Smooth muscle cell of the coronary artery (primary cell): ENCODE measurements around the gene RNF25. TPM values are rescaled to one million over a fixed set of nuclear protein-coding genes. Genes with fewer than 3 reads are reported as not detected.

ENCODE experiments used
- total RNA-seq: library from RNA; depleted of rRNA; stranded (reverse); fragments of >200 nt; gene quantifications from 2 replicates; pipeline ENCODE4 v1.2.3, GENCODE V29; 2014; ENCODE audit warnings: low replicate concordance

Gene RNF25, protein sequence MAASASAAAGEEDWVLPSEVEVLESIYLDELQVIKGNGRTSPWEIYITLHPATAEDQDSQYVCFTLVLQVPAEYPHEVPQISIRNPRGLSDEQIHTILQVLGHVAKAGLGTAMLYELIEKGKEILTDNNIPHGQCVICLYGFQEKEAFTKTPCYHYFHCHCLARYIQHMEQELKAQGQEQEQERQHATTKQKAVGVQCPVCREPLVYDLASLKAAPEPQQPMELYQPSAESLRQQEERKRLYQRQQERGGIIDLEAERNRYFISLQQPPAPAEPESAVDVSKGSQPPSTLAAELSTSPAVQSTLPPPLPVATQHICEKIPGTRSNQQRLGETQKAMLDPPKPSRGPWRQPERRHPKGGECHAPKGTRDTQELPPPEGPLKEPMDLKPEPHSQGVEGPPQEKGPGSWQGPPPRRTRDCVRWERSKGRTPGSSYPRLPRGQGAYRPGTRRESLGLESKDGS
- 30.5 and 31.3 TPM in 2 replicates for total RNA-seq

DNA sequence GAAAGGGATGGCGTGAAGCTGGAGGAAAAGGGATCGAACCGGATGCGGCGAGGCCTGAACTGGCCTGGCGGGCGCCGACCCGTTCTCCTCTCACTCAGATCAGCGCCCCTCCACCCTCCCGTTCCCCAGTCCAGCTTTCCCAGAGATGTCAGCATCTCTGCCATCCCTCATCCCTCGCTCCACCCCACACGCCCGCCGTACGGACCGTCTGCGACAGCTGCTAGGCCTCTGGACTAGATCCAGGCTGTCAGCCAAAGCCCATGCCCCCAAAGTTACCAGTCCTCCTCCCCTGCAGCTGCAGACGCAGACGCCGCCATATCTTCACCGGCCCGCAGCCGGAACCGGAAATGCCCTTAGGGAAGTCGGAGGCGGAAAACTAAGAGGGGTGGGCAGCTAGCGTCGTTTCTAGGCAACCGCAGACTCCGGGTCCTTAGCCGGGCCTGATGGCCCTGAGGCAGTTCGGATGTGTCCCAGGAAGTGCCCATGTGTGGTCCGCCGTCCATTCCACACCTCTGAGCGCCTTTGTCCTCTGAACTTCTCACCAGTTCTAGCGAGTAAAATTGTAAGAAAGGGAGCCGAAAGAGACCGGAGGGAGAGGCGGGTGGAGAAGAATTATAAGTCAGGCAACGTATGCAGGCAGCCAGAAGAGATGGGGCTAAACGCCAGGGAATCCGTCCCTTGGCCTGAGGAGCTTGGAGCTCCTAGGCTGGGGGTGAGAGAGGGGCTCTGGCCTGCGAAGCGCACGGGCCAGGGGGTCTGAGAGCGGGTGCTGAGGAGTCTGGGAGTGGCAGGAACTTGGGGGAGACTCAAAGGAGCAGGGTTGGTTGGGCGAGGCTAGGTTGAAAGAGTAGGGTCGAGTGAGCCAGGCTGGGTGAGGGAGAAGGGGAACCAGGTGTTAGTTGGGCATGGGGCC is at the start of gene RNF25, which contains the start of gene STK36:
Gene RNF25, minus strand, starts transcription at position 349 of the 913 bp plus-strand sequence. Its CDS starts 32 bp downstream, at position 317.
Gene STK36, plus strand, starts transcription at position 433 of the 913 bp plus-strand sequence. CDS start 744 bp downstream, outside the sequence.

GRCh38 chr2:218710687-218711549 is 39.1 kb upstream of the RNF25 start, which contains the start of gene TTLL4:
Gene TTLL4 (plus strand): TSS chr2:218710835. CDS start chr2:218737677, 26,842 bp downstream.

DNA sequence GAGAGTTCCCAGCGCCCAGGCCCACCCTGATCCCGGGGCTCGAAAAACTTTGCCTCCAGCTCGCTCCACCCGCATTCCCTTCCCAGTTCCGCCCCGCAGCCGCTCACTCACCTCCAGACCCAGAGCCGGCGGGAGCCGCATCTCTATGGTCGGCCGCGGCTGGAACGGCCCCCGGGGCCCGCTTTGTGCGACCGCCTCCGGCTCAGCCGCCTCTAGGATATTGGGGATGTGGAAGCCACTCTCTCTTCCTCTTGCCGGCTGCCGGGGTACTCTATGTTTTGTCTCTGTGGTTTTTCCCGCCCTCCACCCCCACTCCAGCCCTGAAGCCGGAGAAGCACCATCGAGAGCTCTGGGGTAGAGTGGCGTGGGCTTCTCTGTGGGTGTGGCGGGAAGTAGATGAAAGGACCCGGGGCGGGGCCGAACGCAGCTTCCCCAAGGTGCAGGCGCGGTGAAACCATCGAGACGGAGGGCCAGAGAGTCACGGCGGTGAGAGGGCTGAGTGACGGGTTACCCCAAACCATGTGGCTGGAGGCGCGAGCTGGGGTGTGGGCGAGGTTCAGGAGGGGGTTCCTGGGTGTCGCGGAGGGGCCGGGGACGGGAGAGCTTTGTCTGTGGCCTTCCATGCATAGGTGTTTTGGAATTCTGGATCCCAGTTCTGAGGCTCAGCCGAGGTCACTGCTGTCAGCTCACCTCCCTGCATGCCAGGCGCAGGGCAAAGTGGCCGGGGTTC is 12.4 kb downstream of the RNF25 start, which contains the start of the genes BCS1L and ZNF142:
Gene BCS1L, plus strand, starts transcription at position 426 of the 730 bp plus-strand sequence. CDS start 1,305 bp downstream, outside the sequence.
Gene ZNF142, minus strand, starts transcription at position 366 of the 730 bp plus-strand sequence. CDS start 3,194 bp downstream, outside the sequence.

Other genes with a start within 250 kb of the RNF25 start
- gene USP37, start 103.7 kb downstream of the RNF25 start, total RNA-seq = 7.3 and 7.7 TPM in 2 replicates
- 21.6 and 31.3 TPM in 2 replicates for gene CNOT9, start 103.2 kb downstream of the RNF25 start, total RNA-seq
- gene PLCD4, start 64.1 kb downstream of the RNF25 start, total RNA-seq = 2.9 and 4.0 TPM in 2 replicates
- gene ZNF142, start 12.4 kb downstream of the RNF25 start, total RNA-seq = 2.1 and 5.7 TPM in 2 replicates
- 24.1 and 34.0 TPM in 2 replicates for gene BCS1L, start 12.3 kb downstream of the RNF25 start, total RNA-seq
- 10.4 and 34.3 TPM in 2 replicates for gene STK36, start 84 bp upstream of the RNF25 start, total RNA-seq
- gene TTLL4, start 38.8 kb upstream of the RNF25 start, total RNA-seq = 4.8 and 5.6 TPM in 2 replicates
- 5.3 and 25.6 TPM in 2 replicates for gene CYP27A1, start 110.1 kb upstream of the RNF25 start, total RNA-seq
- 4.1 TPM in 1 of 2 replicates, not detected in the other for gene PRKAG3, start 159.8 kb upstream of the RNF25 start, total RNA-seq
- gene WNT6, start 187.8 kb upstream of the RNF25 start, total RNA-seq = not detected in 2 replicates
- not detected in 2 replicates for gene WNT10A, start 208.8 kb upstream of the RNF25 start, total RNA-seq